ACC112 (cell line): ENCODE data around the gene GJD2.

Source experiments
- H2AFZ ChIP-seq: fragments of 200-600 bp; sonication (generic); one replicate; pipeline ENCODE4 v1.6.0; 2017; ENCODE audit warnings: antibody characterized with exemption, low read length; ENCODE audit not compliant: unreplicated experiment
- H3K27ac ChIP-seq: fragments of 200-600 bp; sonication (generic); 2 replicates; pipeline ENCODE4 v1.5.1; 2014; ENCODE audit warnings: low read depth, mild to moderate bottlenecking, antibody characterized with exemption, low read length, moderate library complexity
- H3K27me3 ChIP-seq: fragments of 200-600 bp; sonication (generic); 2 replicates; pipeline ENCODE4 v1.6.1; 2014; ENCODE audit warnings: mild to moderate bottlenecking, antibody characterized with exemption, low read length, moderate library complexity, mixed read lengths; ENCODE audit not compliant: insufficient read depth
- H3K36me3 ChIP-seq: fragments of 200-600 bp; sonication (generic); 2 replicates; pipeline ENCODE4 v1.6.1; 2016; ENCODE audit warnings: mild to moderate bottlenecking, antibody characterized with exemption, low read length, moderate library complexity, mixed read lengths; ENCODE audit not compliant: insufficient read depth
- H3K4me1 ChIP-seq: fragments of 200-600 bp; sonication (generic); one replicate; pipeline ENCODE4 v1.6.1; 2016; ENCODE audit warnings: low read length, mixed read lengths; ENCODE audit not compliant: insufficient read depth, unreplicated experiment, control insufficient read depth
- H3K4me3 ChIP-seq: fragments of 200-600 bp; sonication (generic); 2 replicates; pipeline ENCODE4 v1.5.1; 2014; ENCODE audit warnings: mild to moderate bottlenecking, low read depth, low read length
- H3K79me2 ChIP-seq: fragments of 200-600 bp; sonication (generic); one replicate; pipeline ENCODE4 v1.6.0; 2016; ENCODE audit warnings: low read length; ENCODE audit not compliant: control insufficient read depth, unreplicated experiment, insufficient read depth

Gene GJD2

GRCh38 chr15:34714476-34715121 is 40.2 kb downstream of the GJD2 start:
- H2AFZ ChIP-seq, result no peak overlapping the region
- H3K79me2 ChIP-seq, result no peaks in the 10 kb centered on the region
- H3K36me3 ChIP-seq, result no peaks in the 10 kb centered on the region
- no peak overlapping the region for H3K4me3 ChIP-seq
- peaks cover 9% of the 10 kb centered on the region for H3K4me1 ChIP-seq
- no peak overlapping the region for H3K27ac ChIP-seq
- H3K27me3 ChIP-seq, result peaks cover 17% of the 10 kb centered on the region

GRCh38 chr15:34713635-34714034 is 41.2 kb downstream of the GJD2 start:
- Histone ChIP-seq H3K79me2 (no peaks in the 10 kb centered on the region), H2AFZ (no peak overlapping the region), H3K4me3 (no peak overlapping the region), H3K36me3 (no peaks in the 10 kb centered on the region), H3K27ac (no peak overlapping the region), H3K4me1 (peaks cover 15% of the 10 kb centered on the region), H3K27me3 (peaks cover 17% of the 10 kb centered on the region)

- H3K36me3 ChIP-seq, result no peaks in the 10 kb centered on the region
- peaks cover 14% of the 10 kb centered on the region for H3K27me3 ChIP-seq
- H3K79me2 ChIP-seq, result no peaks in the 10 kb centered on the region
- no peak overlapping the region for H3K4me3 ChIP-seq
- no peak overlapping the region for H3K27ac ChIP-seq
- peaks cover 16% of the 10 kb centered on the region for H3K4me1 ChIP-seq
- H2AFZ ChIP-seq, result peak overlapping the region; percentile 1
Measured at GRCh38 chr15:34709866-34710265, 44.9 kb downstream of the GJD2 start.

- 0 out of 2 replicates have a peak, but pooled peaks cover 3% of the 10 kb centered on the region for H3K27me3 ChIP-seq
- peaks cover 16% of the 10 kb centered on the region for H3K4me1 ChIP-seq
- no peak overlapping the region for H3K27ac ChIP-seq
- no peaks in the 10 kb centered on the region for H3K36me3 ChIP-seq
- H2AFZ ChIP-seq, result no peak overlapping the region
- no peaks in the 10 kb centered on the region for H3K79me2 ChIP-seq
- no peak overlapping the region for H3K4me3 ChIP-seq
Measured at GRCh38 chr15:34708422-34708821, 46.4 kb downstream of the GJD2 start.

GRCh38 chr15:34701536-34701935 is 53.3 kb downstream of the GJD2 start:
- H3K27me3 ChIP-seq, result no peaks in the 10 kb centered on the region
- peaks cover 12% of the 10 kb centered on the region for H3K4me1 ChIP-seq
- H2AFZ ChIP-seq, result no peak overlapping the region
- no peak overlapping the region for H3K4me3 ChIP-seq
- no peaks in the 10 kb centered on the region for H3K36me3 ChIP-seq
- no peak overlapping the region for H3K27ac ChIP-seq
- H3K79me2 ChIP-seq, result no peaks in the 10 kb centered on the region
